GM19324 (cell line): ENCODE results near the gene DNTT.

Source experiments
- ATAC-seq: cut with Tn5 transposase; IDR thresholded peaks from one replicate; pipeline ENCODE4 v1.9.1; 2021; ENCODE audit warnings: mild to moderate bottlenecking, moderate library complexity; ENCODE audit not compliant: unreplicated experiment, low FRiP score

The DNTT gene

DNA sequence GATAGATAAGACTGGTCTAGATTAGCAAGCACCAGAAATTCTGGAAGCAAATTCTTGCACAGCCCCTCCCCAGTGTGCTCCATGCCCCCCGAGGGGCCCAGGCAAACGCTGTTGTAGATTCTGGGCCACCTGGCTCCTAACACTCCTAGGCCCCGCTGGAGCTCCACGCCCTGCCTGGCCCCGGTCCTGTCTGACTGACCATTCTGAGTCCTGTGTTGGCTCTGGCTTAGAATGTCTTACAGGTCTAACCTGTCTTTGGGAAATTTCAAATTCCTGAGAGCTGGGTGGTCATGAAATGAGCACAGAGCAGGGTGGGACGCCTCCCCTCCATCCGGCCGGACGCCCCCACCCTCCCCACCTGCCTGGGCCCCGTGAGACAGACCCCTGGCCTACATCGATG is 67.1 kb downstream of the DNTT start:
- ATAC-seq: no peak

- ATAC-seq: no peak
These were observed 69.8 kb downstream of the DNTT start for GRCh38 chr10:96374004-96374403.

GRCh38 chr10:96374639-96374984 is 70.4 kb downstream of the DNTT start:
- no peak for ATAC-seq

DNA sequence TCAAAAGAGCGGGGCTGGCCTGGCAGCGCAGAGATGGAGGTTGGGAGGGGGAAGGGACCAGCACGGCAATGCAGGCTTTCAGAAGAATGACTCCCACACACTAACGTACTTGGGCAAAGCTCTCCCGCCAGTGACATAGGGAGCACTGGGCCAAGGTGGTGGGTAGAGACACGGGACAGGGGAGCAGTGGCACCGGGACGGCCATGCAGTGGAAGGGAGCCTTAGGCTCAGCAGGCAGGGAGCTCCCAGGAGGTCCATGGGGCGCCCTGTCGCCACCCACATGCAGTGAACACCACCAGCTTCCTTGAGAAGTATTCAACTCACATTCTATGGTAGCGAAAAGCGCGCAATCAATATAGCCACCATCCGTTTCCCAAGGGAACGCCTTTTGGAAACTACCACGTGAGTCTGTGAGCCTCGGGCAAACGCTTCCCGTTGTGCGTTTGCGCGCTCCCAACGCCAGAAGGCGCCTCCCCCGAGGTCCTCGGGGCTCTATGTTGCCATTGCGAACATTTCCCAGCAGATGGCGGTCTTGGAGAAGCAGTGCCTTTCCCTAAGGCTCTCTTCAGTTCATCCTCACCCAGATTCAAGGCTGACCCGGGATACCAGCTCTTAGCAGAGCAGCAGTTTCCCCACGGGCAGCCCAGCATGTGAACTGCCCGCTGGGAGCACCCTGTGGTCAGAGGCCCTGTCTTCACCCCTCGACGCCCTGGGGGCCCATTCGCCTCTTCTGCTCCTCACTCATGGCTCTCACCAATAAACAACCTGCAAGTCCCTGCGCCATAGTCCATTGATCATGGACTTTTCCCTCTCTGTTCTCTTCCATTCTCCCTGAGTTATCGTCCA is 71.0 kb downstream of the DNTT start:
- peak; percentile 58 for ATAC-seq

DNA sequence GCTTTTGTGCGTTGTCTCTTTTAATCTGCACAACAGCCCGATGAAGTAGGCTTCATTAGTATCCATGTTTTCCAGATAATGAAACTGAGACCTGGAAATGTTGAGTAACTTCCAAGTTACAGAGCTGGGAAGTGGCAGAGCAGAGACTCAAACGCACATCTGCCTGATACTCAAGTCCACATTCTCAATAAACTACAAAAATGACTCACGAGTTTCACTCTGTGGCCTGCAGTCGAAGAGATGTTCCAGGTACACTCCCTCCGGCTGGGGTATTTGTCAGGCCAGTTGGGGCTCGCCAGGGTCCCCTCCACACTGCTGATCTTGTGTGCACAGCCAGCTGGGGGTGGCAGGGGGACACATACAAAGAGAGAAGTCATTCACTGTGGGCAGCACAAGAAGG is 72.2 kb downstream of the DNTT start:
- ATAC-seq: no peak

- ATAC-seq: no peak
These were observed 73.6 kb downstream of the DNTT start for GRCh38 chr10:96377816-96378294.

DNA sequence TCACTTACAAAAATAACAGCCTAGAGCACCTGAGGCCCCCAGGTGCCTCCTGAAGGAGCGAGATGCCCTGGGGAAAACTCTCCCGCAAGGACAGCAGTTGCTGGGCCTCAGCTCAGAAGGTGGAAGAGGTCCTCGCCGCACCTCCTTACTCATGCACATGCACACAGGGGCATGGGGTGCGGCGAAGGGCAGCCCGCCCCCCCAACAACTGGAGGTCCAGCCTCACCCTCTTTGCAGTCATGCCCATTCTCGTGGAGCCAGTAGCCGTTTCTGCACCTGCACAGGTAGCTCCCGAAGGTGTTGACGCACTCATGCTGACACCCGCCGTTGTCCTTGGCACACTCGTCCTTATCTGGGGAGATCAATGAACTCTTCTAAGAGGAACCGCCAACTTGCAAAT is 74.5 kb downstream of the DNTT start:
- ATAC-seq: no peak

- no peak for ATAC-seq
These were observed 75.5 kb downstream of the DNTT start for GRCh38 chr10:96379758-96380157.

DNA sequence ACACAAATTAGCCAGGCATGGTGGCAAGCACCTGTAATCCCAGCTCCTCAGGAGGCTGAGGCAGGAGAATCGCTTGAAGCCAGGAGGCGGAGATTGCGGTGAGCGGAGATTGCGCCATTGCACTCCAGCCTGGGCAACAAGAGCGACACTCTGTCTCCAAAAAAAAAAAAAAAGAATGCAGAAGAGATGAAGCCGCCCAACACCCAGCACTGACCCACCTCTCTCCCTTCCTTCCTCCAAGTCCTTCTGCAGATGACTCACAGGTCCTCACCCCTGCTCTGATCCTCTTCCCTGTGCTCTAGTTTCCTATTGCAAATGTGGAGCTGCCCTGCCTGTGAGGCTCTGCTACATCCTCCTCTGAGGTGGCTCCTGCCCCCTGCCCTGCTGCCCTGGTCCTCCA is 76.6 kb downstream of the DNTT start:
- ATAC-seq: no peak

- ATAC-seq: no peak
These were observed 80.3 kb downstream of the DNTT start for GRCh38 chr10:96384506-96384905.

GRCh38 chr10:96387161-96387560 is 82.9 kb downstream of the DNTT start:
- ATAC-seq: no peak

DNA sequence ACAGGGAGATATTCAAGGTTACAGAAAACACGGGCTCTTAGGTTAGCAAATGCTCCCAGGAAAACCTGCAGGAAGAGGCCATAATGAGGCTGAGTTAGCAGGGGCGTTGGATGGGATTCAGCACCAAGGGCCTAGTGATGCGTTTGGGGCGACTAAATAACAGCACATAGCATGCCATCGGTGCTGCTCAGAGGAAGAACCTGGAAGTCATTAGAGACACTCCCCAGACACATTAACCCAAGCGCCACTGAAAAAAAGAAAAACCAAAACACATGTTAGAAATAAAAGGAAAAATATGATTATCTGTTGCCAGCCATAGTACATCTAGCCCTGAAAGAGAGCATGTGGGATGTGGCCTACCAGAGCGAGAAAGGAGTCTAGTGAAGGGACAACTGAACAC is 83.4 kb downstream of the DNTT start:
- ATAC-seq: no peak
